Measurements from ENCODE around the gene UFL1. TPM values are rescaled to one million over a fixed set of nuclear protein-coding genes. Genes with fewer than 3 reads are reported as not detected.

Gene UFL1
- total and polyA plus RNA-seq, 9 donors: 15.6 to 31.7 (median 22.7) TPM

DNA sequence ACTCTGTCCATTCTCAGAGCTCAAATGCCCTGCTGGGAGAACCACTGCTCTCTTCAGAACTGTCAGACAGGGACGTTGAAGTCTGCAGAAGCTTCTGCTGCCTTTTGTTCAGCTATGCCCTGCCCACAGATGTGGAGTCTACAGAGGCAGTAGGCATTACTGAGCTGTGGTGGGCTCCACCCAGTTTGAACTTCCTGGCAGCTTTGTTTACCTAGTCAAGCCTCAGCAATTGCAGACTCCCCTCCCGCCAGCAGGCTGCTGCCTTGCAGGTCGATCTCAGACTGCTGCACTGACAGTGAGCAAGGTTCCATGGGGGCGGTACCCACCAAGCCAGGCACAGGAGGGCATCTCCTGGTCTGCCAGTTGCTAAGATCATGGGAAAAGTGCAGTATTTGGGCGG, 21.8 kb upstream of the UFL1 start:
- H3K36me3 ChIP-seq: no peaks in the 10 kb centered on the region
- H3K4me1 ChIP-seq (ENCODE audit: insufficient read depth): no peaks in the 10 kb centered on the region
- H3K9me3 ChIP-seq: no peaks in the 10 kb centered on the region
- no peak overlapping the region for H3K27ac ChIP-seq
- no peak overlapping the region for H3K4me3 ChIP-seq
- intact Hi-C loops (cut with DNase I): no loop called here
- H3K27me3 ChIP-seq: no peaks in the 10 kb centered on the region
- DNase-seq: no peak
- TF ChIP-seq, protein P1, sequence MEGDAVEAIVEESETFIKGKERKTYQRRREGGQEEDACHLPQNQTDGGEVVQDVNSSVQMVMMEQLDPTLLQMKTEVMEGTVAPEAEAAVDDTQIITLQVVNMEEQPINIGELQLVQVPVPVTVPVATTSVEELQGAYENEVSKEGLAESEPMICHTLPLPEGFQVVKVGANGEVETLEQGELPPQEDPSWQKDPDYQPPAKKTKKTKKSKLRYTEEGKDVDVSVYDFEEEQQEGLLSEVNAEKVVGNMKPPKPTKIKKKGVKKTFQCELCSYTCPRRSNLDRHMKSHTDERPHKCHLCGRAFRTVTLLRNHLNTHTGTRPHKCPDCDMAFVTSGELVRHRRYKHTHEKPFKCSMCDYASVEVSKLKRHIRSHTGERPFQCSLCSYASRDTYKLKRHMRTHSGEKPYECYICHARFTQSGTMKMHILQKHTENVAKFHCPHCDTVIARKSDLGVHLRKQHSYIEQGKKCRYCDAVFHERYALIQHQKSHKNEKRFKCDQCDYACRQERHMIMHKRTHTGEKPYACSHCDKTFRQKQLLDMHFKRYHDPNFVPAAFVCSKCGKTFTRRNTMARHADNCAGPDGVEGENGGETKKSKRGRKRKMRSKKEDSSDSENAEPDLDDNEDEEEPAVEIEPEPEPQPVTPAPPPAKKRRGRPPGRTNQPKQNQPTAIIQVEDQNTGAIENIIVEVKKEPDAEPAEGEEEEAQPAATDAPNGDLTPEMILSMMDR (IDR thresholded peaks at IDR 0.05): no peak
- TF ChIP-seq EP300 (IDR thresholded peaks at IDR 0.05) (no peak), POLR2A (IDR thresholded peaks at IDR 0.05) (no peak)
- 70 to 81% (median 78%) methylated on average over 5 of the region's 5 CpGs for WGBS, 3 donors

GRCh38 chr6:96502915-96503314, 18.7 kb upstream of the UFL1 start:
- 92 to 99% (median 98%) methylated on average over 1 of the region's 1 CpG for WGBS, 3 donors
- H3K4me1 ChIP-seq (ENCODE audit: insufficient read depth): no peaks in the 10 kb centered on the region
- no peaks in the 10 kb centered on the region for H3K36me3 ChIP-seq
- TF ChIP-seq POLR2A (IDR thresholded peaks at IDR 0.05) (no peak), EP300 (IDR thresholded peaks at IDR 0.05) (no peak)
- TF ChIP-seq, protein P1 (IDR thresholded peaks at IDR 0.05): no peak
- H3K4me3 ChIP-seq: no peak overlapping the region
- no peaks in the 10 kb centered on the region for H3K27me3 ChIP-seq
- intact Hi-C loops (cut with DNase I): no loop called here
- H3K9me3 ChIP-seq: no peaks in the 10 kb centered on the region
- DNase-seq: no peak
- no peak overlapping the region for H3K27ac ChIP-seq

- no peaks in the 10 kb centered on the region for H3K36me3 ChIP-seq
- H3K4me3 ChIP-seq: no peak overlapping the region
- H3K27me3 ChIP-seq: no peaks in the 10 kb centered on the region
- TF ChIP-seq EP300 (IDR thresholded peaks at IDR 0.05): no peak
- TF ChIP-seq, protein P1 (IDR thresholded peaks at IDR 0.05): no peak
- TF ChIP-seq POLR2A (IDR thresholded peaks at IDR 0.05): no peak
- H3K27ac ChIP-seq: no peak overlapping the region
- DNase-seq: no peak
- H3K9me3 ChIP-seq: peaks cover 0 to 5% of the 10 kb centered on the region in 2 donors
- no peaks in the 10 kb centered on the region for H3K4me1 ChIP-seq (ENCODE audit: insufficient read depth)
- intact Hi-C loops (cut with DNase I): no loop called here
- WGBS, 3 donors: 59 to 70% (median 65%) methylated on average over 2 of the region's 2 CpGs
Observed at GRCh38 chr6:96505363-96505762, 16.2 kb upstream of the UFL1 start.

GRCh38 chr6:96509281-96509680, 12.3 kb upstream of the UFL1 start:
- DNase-seq: no peak
- Histone ChIP-seq H3K9me3 (peaks cover 0 to 5% of the 10 kb centered on the region in 2 donors), H3K4me3 (no peak overlapping the region), H3K4me1 (ENCODE audit: insufficient read depth) (no peaks in the 10 kb centered on the region), H3K27ac (no peak overlapping the region), H3K36me3 (no peaks in the 10 kb centered on the region), H3K27me3 (no peaks in the 10 kb centered on the region)
- TF ChIP-seq, protein P1 (IDR thresholded peaks at IDR 0.05): no peak
- TF ChIP-seq POLR2A (IDR thresholded peaks at IDR 0.05) (no peak), EP300 (IDR thresholded peaks at IDR 0.05) (no peak)
- 74 to 80% (median 78%) methylated on average over 2 of the region's 2 CpGs for WGBS, 3 donors
- intact Hi-C loops (cut with DNase I): no loop called here
